Kidney (tissue), 14 donors: Measurements from ENCODE around the gene IDI2. TPM values are rescaled to one million over a fixed set of nuclear protein-coding genes. Genes with fewer than 3 reads are reported as not detected.

Experiments used
- DNase-seq, 5 donors: peaks; one replicate each; pipeline ENCODE4 v3.0.0-alpha.2; 2013 to 2020
- FAIRE-seq: peaks from 2 replicates; lab custom pipeline; 2012; peaks lifted over from hg19 to GRCh38; lab: Jason Lieb, UNC
- H3K27ac ChIP-seq, 2 donors: one replicate each; pipeline ENCODE4 v1.7.0; 2013; ENCODE audit warnings: low read depth in 2 of 2, low read length in 2 of 2, inconsistent platforms in 1 of 2
- H3K27me3 ChIP-seq: one replicate; pipeline ENCODE4 v1.7.1; 2013; ENCODE audit warnings: low read length, inconsistent platforms; ENCODE audit not compliant: control insufficient read depth, insufficient read depth
- H3K36me3 ChIP-seq, 3 donors: one replicate each; pipeline versions ENCODE4 v1.7.0 to v1.7.1; 2013; ENCODE audit warnings: low read length in 3 of 3, control low read depth in 1 of 3, inconsistent platforms in 1 of 3; ENCODE audit not compliant: insufficient read depth in 3 of 3, control insufficient read depth in 2 of 3
- H3K4me1 ChIP-seq, 3 donors: one replicate each; pipeline versions ENCODE4 v1.7.0 to v1.7.1; 2013; ENCODE audit warnings: low read length in 3 of 3, inconsistent platforms in 1 of 3, low read depth in 1 of 3; ENCODE audit not compliant: control insufficient read depth in 2 of 3, insufficient read depth in 2 of 3
- H3K4me3 ChIP-seq, 3 donors: one replicate each; pipeline versions ENCODE4 v1.7.0 to v1.8.1; 2013; ENCODE audit warnings: low read length in 3 of 3, control low read depth in 1 of 3, inconsistent platforms in 1 of 3
- H3K9ac ChIP-seq, 3 donors: one replicate each; pipeline versions ENCODE4 v1.7.0 to v1.7.1; 2013; ENCODE audit warnings: low read length in 3 of 3, control low read depth in 1 of 3, inconsistent platforms in 1 of 3
- H3K9me3 ChIP-seq, 3 donors: one replicate each; pipeline versions ENCODE4 v1.7.0 to v1.7.1; 2013; ENCODE audit warnings: low read length in 3 of 3, control low read depth in 1 of 3, inconsistent platforms in 1 of 3; ENCODE audit not compliant: control insufficient read depth in 2 of 3, insufficient read depth in 1 of 3
- intact Hi-C: fragments of 100-400 bp; cut with DNase I; formaldehyde crosslinking; loops from one replicate; pipeline ENCODE4 v1.11.1; 2022
- polyA plus RNA-seq: library from polyadenylated mRNA; stranded (reverse); fragments of 350-450 nt; fragmentation: Illumina TruSeq; extraction: RNeasy Lipid Tissue Mini Kit (QIAGEN cat#74804); gene quantifications from one replicate; pipeline ENCODE4 v1.2.3, GENCODE V29; 2014; ENCODE audit warnings: low read depth, low replicate concordance; ENCODE audit not compliant: insufficient read depth
- total RNA-seq: library from RNA; stranded (reverse); fragmentation: NEBNext Ultra II Directional; extraction: Animal tissue kit (Norgen Biotek cat#: 25700); gene quantifications from one replicate; pipeline ENCODE4 v1.2.1, GENCODE V29; 2021
- TF ChIP-seq, protein P1 (sequence below): IDR thresholded peaks from 3 replicates; pipeline ENCODE4 v1.5.1; 2012; ENCODE audit warnings: mild to moderate bottlenecking, moderate library complexity, borderline replicate concordance; ENCODE audit not compliant: insufficient read depth; ENCODE audit errors: extremely low read depth
- donor health status: control.
- donor health status: control.
- donor health status: control.
- donor health status: control.
- donor health status: control.
- donor health status: DM: yes; HTN: yes; CAD: no.
- donor health status: Normal renal cell carcinoma (clear cell type).

Gene IDI2
- total and polyA plus RNA-seq, 2 donors from 2014 or later, result not detected

DNA sequence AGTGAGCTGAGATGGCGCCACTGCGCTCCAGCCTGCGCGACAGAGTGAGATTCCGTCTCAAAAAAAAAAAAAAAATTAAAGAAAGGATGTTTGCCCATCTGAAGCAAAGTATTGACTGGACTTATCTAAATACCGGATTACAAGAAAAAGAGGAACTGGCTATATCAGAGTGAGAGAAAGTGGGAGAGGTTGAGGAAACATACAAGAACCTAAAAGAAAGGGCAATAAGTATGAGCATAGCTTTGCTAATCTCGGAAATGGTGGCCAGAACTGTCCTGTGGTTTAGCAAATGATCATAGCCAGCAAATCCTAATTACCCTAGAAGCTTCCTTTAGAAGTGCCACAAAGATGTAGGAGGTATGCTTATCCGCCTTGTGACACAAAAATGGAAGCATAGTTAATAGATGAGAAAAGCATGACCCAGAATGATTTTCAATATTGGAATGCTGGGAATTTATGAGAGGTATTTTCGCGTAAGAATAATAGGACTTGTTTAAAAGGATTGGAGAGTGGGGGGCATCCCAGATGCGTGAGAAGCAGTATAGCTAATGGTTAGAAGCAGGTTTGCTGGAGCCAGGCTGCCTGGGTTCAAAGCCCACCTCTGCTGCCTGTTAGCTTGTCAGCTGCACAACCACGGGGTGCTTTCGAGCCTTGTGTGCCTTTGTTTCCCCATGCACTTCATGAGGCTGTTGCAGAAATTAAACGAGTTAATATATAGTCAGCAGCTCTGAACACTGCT lies 38.6 kb downstream of the IDI2 start:
- TF ChIP-seq, protein P1, sequence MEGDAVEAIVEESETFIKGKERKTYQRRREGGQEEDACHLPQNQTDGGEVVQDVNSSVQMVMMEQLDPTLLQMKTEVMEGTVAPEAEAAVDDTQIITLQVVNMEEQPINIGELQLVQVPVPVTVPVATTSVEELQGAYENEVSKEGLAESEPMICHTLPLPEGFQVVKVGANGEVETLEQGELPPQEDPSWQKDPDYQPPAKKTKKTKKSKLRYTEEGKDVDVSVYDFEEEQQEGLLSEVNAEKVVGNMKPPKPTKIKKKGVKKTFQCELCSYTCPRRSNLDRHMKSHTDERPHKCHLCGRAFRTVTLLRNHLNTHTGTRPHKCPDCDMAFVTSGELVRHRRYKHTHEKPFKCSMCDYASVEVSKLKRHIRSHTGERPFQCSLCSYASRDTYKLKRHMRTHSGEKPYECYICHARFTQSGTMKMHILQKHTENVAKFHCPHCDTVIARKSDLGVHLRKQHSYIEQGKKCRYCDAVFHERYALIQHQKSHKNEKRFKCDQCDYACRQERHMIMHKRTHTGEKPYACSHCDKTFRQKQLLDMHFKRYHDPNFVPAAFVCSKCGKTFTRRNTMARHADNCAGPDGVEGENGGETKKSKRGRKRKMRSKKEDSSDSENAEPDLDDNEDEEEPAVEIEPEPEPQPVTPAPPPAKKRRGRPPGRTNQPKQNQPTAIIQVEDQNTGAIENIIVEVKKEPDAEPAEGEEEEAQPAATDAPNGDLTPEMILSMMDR, result no peak
- Histone ChIP-seq H3K9me3 (no peaks in the 10 kb centered on the region), H3K4me1 (peaks cover 0 to 13% (median 10%) of the 10 kb centered on the region in 3 donors), H3K36me3 (no peaks in the 10 kb centered on the region), H3K9ac (peak overlapping the region; percentile 52 to 83 (median 83)), H3K27ac (no peak overlapping the region), H3K27me3 (no peaks in the 10 kb centered on the region), H3K4me3 (peak overlapping the region; percentile 91 to 95 (median 95))
- peak in 1 of 5 donors; percentile 37 for DNase-seq
- intact Hi-C loops, result no loop called here
- no peak for FAIRE-seq

DNA sequence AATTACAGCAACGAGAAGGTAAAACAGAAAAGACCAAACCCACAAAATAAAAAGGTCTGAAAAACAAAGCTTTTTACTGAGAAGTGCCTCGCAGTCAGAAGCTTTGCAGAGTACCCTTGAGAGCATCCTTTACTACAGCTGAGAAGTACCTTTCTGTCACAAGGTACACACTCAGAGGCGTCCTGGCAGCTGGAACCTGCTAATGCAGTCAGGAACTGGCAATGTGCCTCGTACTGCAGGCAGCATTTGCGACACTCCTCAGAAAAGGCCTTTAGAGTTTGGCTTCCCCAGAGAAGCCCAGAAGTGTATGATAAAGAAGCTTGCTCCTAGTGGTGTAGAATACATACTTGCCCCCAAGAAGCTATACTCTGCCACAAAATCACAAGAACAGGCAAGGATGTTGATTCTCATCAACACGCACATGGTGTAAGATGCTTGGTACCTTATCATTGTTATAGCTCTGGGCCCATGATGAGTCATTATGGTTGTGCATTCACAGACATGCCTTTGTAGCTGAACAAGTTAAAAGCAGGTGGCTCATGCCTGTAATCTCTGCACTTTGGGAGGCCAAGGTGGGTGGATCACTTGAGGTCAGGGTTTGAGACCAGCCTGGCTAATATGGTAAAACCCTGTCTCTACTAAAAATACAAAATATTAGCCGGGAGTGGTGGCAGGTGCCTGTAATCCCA lies 39.4 kb downstream of the IDI2 start:
- Histone ChIP-seq H3K27ac (no peak overlapping the region), H3K9ac (no peak overlapping the region), H3K27me3 (no peaks in the 10 kb centered on the region), H3K9me3 (no peaks in the 10 kb centered on the region), H3K4me1 (peaks cover 0 to 13% (median 10%) of the 10 kb centered on the region in 3 donors), H3K4me3 (no peak overlapping the region), H3K36me3 (no peaks in the 10 kb centered on the region)
- FAIRE-seq, result no peak
- peak in 1 of 5 donors; percentile 11 for DNase-seq
- intact Hi-C loops, result no loop called here
- TF ChIP-seq, protein P1, result no peak

DNA sequence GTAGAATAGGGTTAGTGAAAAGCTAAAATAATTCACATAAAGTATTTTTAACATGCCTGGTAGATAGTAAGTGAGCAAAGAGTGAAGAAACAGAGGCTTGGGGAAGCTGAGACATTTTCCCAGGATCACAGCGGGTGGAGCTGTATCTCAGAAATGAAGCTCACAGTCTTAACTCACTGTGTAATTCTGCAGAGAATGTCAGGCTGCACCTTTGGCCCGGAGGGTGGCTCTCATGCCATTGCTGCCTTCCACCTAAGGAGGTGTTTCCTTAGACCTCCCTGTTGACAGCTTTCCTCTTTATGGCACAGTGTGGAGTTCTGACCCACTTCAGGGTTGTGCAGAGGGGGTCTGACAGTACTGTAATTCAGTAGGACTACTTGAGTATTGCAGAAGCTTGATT lies 40.3 kb downstream of the IDI2 start:
- Histone ChIP-seq H3K27ac (no peak overlapping the region), H3K36me3 (no peaks in the 10 kb centered on the region), H3K4me3 (no peak overlapping the region), H3K9ac (no peak overlapping the region), H3K9me3 (peaks cover 0 to 7% (median 0%) of the 10 kb centered on the region in 3 donors), H3K4me1 (peaks cover 0 to 13% (median 10%) of the 10 kb centered on the region in 3 donors), H3K27me3 (no peaks in the 10 kb centered on the region)
- no peak for FAIRE-seq
- DNase-seq, result no peak
- TF ChIP-seq, protein P1, result no peak
- intact Hi-C loops, result no loop called here
